HG03469 (cell line): ENCODE measurements around the gene SPRR5.

Experiments used
- ATAC-seq: cut with Tn5 transposase; IDR thresholded peaks from one replicate; pipeline ENCODE4 v1.9.1; 2021; ENCODE audit warnings: mild to moderate bottlenecking, moderate library complexity, moderate number of reproducible peaks; ENCODE audit not compliant: unreplicated experiment

The SPRR5 gene

GRCh38 chr1:152942161-152942560, 4.8 kb upstream of the SPRR5 start:
- no peak for ATAC-seq

GRCh38 chr1:152946248-152946647, 758 bp upstream of the SPRR5 start:
- ATAC-seq: no peak

- no peak for ATAC-seq
These were observed 4.7 kb downstream of the SPRR5 start for GRCh38 chr1:152951711-152952110.

GRCh38 chr1:152953761-152954160, 6.8 kb downstream of the SPRR5 start:
- no peak for ATAC-seq

- ATAC-seq: no peak
These were observed 7.4 kb downstream of the SPRR5 start for GRCh38 chr1:152954436-152954835.

GRCh38 chr1:152957561-152957960, 10.6 kb downstream of the SPRR5 start:
- no peak for ATAC-seq

- no peak for ATAC-seq
These were observed 12.3 kb downstream of the SPRR5 start for GRCh38 chr1:152959273-152959672.

GRCh38 chr1:152959801-152960451, 12.9 kb downstream of the SPRR5 start:
- no peak for ATAC-seq

GRCh38 chr1:152960452-152961044, 13.5 kb downstream of the SPRR5 start:
- ATAC-seq: no peak

GRCh38 chr1:152961226-152961891, 14.4 kb downstream of the SPRR5 start:
- no peak for ATAC-seq

- ATAC-seq: no peak
These were observed 15.9 kb downstream of the SPRR5 start for GRCh38 chr1:152962876-152963415.

- ATAC-seq: no peak
These were observed 17.5 kb downstream of the SPRR5 start for GRCh38 chr1:152964536-152964935.

- no peak for ATAC-seq
These were observed 18.8 kb downstream of the SPRR5 start for GRCh38 chr1:152965853-152966252.

GRCh38 chr1:152967201-152967600, 20.2 kb downstream of the SPRR5 start:
- no peak for ATAC-seq

- peak; percentile 90 for ATAC-seq
These were observed 21.2 kb downstream of the SPRR5 start for GRCh38 chr1:152968248-152968647.

GRCh38 chr1:152969036-152969435, 22.0 kb downstream of the SPRR5 start:
- ATAC-seq: no peak

GRCh38 chr1:152970495-152970894, 23.5 kb downstream of the SPRR5 start, which contains the start of gene SPRR4:
Gene SPRR4 (plus strand): TSS chr1:152970648. CDS start chr1:152971891, 1,243 bp downstream.
- no peak for ATAC-seq

GRCh38 chr1:152972196-152972886, 25.3 kb downstream of the SPRR5 start:
- ATAC-seq: no peak

GRCh38 chr1:152976688-152977087, 29.7 kb downstream of the SPRR5 start:
- no peak for ATAC-seq

- ATAC-seq: no peak
These were observed 30.6 kb downstream of the SPRR5 start for GRCh38 chr1:152977614-152978013.

GRCh38 chr1:152980676-152981075, 33.7 kb downstream of the SPRR5 start:
- no peak for ATAC-seq
